Measurements from ENCODE around the gene ZNF3.

ZNF3 gene

DNA sequence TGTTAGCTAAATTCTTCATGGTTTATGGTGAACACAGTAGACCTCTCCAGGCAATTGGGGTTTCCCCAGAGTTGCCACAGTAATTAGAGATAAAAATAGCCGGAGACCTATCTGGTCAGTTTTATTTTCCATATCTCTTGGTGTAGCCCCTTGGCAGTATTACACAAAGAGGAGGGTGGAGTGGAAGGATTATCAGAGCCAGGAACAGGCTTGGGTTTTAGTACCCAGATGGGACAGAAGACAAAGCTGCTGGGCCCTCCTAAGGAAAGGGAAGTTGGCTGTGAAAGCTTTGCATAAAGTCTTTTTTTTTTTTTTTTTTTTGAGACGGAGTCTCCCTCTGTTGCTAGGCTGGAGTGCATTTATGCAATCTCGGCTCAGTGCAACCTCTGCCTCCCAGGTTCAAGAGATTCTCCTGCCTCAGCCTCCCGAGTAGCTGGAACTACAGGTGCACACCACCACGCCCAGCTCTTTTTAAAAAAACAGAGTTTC is 22.2 kb downstream of the ZNF3 start:
- H2AFZ ChIP-seq (ENCODE audit: low read depth, low read length) = no peak overlapping the region
- no peaks in the 10 kb centered on the region for H3K9me3 ChIP-seq (ENCODE audit: insufficient read depth, low read length)
- no peaks in the 10 kb centered on the region for H3K27me3 ChIP-seq (ENCODE audit: low read depth, low read length)
- no peak overlapping the region for H3K9ac ChIP-seq (ENCODE audit: low read length)
- peak overlapping the region; percentile 21; the same call in 1 of the 2 replicates for H3K27ac ChIP-seq (ENCODE audit: low read length)
- no peak overlapping the region for H3K4me3 ChIP-seq (ENCODE audit: low read length)
- H3K79me2 ChIP-seq (ENCODE audit: low read length) = no peaks in the 10 kb centered on the region
- no peaks in the 10 kb centered on the region for H4K20me1 ChIP-seq (ENCODE audit: insufficient read depth, low read length)
- peaks cover 10% of the 10 kb centered on the region for H3K36me3 ChIP-seq (replicated peaks; ENCODE audit: low read depth, low read length)
- peaks cover 6% of the 10 kb centered on the region for H3K4me1 ChIP-seq (ENCODE audit: low read length)
- no peak overlapping the region for H3K4me2 ChIP-seq (ENCODE audit: low read length)
- TF ChIP-seq EZH2phosphoT487 (IDR thresholded peaks at IDR 0.05; ENCODE audit: low read depth) = no peak
- TF ChIP-seq, protein P1, sequence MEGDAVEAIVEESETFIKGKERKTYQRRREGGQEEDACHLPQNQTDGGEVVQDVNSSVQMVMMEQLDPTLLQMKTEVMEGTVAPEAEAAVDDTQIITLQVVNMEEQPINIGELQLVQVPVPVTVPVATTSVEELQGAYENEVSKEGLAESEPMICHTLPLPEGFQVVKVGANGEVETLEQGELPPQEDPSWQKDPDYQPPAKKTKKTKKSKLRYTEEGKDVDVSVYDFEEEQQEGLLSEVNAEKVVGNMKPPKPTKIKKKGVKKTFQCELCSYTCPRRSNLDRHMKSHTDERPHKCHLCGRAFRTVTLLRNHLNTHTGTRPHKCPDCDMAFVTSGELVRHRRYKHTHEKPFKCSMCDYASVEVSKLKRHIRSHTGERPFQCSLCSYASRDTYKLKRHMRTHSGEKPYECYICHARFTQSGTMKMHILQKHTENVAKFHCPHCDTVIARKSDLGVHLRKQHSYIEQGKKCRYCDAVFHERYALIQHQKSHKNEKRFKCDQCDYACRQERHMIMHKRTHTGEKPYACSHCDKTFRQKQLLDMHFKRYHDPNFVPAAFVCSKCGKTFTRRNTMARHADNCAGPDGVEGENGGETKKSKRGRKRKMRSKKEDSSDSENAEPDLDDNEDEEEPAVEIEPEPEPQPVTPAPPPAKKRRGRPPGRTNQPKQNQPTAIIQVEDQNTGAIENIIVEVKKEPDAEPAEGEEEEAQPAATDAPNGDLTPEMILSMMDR (IDR thresholded peaks at IDR 0.05; ENCODE audit: low read depth, low read length) = no peak

DNA sequence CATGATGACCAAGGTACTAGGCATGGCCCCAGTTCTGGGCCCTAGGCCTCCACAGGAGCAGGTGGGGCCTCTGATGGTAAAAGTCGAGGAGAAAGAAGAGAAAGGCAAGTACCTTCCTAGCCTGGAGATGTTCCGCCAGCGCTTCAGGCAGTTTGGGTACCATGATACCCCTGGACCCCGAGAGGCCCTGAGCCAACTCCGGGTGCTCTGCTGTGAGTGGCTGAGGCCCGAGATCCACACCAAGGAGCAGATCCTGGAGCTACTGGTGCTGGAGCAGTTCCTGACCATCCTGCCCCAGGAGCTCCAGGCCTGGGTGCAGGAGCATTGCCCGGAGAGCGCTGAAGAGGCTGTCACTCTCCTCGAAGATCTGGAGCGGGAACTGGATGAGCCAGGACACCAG is 24.5 kb downstream of the ZNF3 start:
- Histone ChIP-seq H3K27ac (ENCODE audit: low read length) (no peak overlapping the region), H3K9me3 (ENCODE audit: insufficient read depth, low read length) (no peaks in the 10 kb centered on the region), H3K36me3 (replicated peaks; ENCODE audit: low read depth, low read length) (peaks cover 10% of the 10 kb centered on the region), H2AFZ (ENCODE audit: low read depth, low read length) (no peak overlapping the region), H3K4me3 (ENCODE audit: low read length) (no peak overlapping the region), H3K4me2 (ENCODE audit: low read length) (no peak overlapping the region), H3K27me3 (ENCODE audit: low read depth, low read length) (no peaks in the 10 kb centered on the region), H3K4me1 (ENCODE audit: low read length) (peaks cover 6% of the 10 kb centered on the region), H4K20me1 (ENCODE audit: insufficient read depth, low read length) (no peaks in the 10 kb centered on the region), H3K79me2 (ENCODE audit: low read length) (0 out of 2 replicates have a peak, but pooled peaks cover 3% of the 10 kb centered on the region), H3K9ac (ENCODE audit: low read length) (no peak overlapping the region)
- TF ChIP-seq, protein P1 (IDR thresholded peaks at IDR 0.05; ENCODE audit: low read depth, low read length) = no peak
- no peak for TF ChIP-seq EZH2phosphoT487 (IDR thresholded peaks at IDR 0.05; ENCODE audit: low read depth)

DNA sequence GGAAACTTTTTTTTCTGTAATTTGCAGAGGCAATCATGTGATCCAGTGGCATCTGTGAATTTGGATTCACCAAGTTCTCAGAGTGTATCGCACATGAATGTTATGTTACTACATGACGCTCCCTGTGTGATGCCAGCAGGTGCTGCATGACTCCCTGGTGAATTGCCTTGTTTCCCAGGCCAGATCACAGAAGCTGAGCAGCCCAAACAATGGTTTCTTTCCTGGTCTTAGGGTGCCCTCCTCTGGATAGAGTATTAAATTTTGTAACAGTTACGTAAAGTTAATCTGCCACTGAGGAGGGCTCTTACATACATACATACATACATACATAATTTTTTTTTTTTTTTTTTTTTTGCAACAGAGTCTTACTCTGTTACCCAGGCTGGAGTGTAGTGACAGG is 28.3 kb downstream of the ZNF3 start:
- Histone ChIP-seq H3K4me1 (ENCODE audit: low read length) (peaks cover 10% of the 10 kb centered on the region), H3K9ac (ENCODE audit: low read length) (no peak overlapping the region), H4K20me1 (ENCODE audit: insufficient read depth, low read length) (no peaks in the 10 kb centered on the region), H3K36me3 (replicated peaks; ENCODE audit: low read depth, low read length) (peaks cover 4% of the 10 kb centered on the region), H3K27ac (ENCODE audit: low read length) (no peak overlapping the region), H3K4me3 (ENCODE audit: low read length) (no peak overlapping the region), H3K79me2 (ENCODE audit: low read length) (peaks cover 15% of the 10 kb centered on the region), H2AFZ (ENCODE audit: low read depth, low read length) (no peak overlapping the region), H3K9me3 (ENCODE audit: insufficient read depth, low read length) (no peaks in the 10 kb centered on the region), H3K27me3 (ENCODE audit: low read depth, low read length) (no peaks in the 10 kb centered on the region), H3K4me2 (ENCODE audit: low read length) (no peak overlapping the region)
- no peak for TF ChIP-seq EZH2phosphoT487 (IDR thresholded peaks at IDR 0.05; ENCODE audit: low read depth)
- TF ChIP-seq, protein P1 (IDR thresholded peaks at IDR 0.05; ENCODE audit: low read depth, low read length) = peak; percentile 19

DNA sequence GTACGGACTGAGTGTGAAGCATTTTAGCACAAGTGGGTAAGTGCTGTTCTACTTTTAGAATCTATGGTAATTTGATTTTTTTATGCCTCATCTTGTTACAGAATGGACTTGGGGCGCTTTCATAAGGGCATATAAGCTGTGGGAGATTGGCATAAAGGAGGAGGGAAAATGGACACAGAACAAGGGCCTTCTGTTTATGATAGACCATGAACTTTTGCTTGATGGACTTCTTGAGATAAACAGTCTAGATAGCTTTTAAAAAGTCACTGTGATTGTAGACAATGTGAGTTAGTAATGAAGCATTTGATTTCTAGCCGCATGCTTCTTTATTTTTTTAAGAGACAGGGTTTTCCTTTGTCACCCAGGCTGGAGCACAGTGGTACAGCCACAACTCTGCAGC is 29.9 kb downstream of the ZNF3 start:
- TF ChIP-seq, protein P1 (IDR thresholded peaks at IDR 0.05; ENCODE audit: low read depth, low read length) = no peak
- no peak for TF ChIP-seq EZH2phosphoT487 (IDR thresholded peaks at IDR 0.05; ENCODE audit: low read depth)
- Histone ChIP-seq H3K4me3 (ENCODE audit: low read length) (no peak overlapping the region), H3K9me3 (ENCODE audit: insufficient read depth, low read length) (no peaks in the 10 kb centered on the region), H4K20me1 (ENCODE audit: insufficient read depth, low read length) (no peaks in the 10 kb centered on the region), H2AFZ (ENCODE audit: low read depth, low read length) (no peak overlapping the region), H3K4me2 (ENCODE audit: low read length) (no peak overlapping the region), H3K36me3 (replicated peaks; ENCODE audit: low read depth, low read length) (no peaks in the 10 kb centered on the region), H3K27ac (ENCODE audit: low read length) (no peak overlapping the region), H3K4me1 (ENCODE audit: low read length) (peaks cover 10% of the 10 kb centered on the region), H3K9ac (ENCODE audit: low read length) (no peak overlapping the region), H3K27me3 (ENCODE audit: low read depth, low read length) (no peaks in the 10 kb centered on the region), H3K79me2 (ENCODE audit: low read length) (peaks cover 15% of the 10 kb centered on the region)

Data from OCI-LY3 (cell line).